Inflammatory macrophage treated with lipopolysaccharide for 4 hours (primary cell): ENCODE data around the gene MYT1.
A peak's percentile ranks its signal among the peaks of the same experiment; 100 is the strongest.
"Not testable (repeated sequence)": the region's sequence is repeated elsewhere in the genome, so short reads cannot be mapped to it uniquely, and the experiment has no call there.

Experiments used
- DNase-seq: peaks from one replicate; pipeline ENCODE4 v3.0.0-alpha.2; 2020

The MYT1 gene

GRCh38 chr20:64280460-64280843 lies 116.2 kb downstream of the MYT1 start:
- no peak for DNase-seq

- no peak for DNase-seq
Measured at GRCh38 chr20:64283646-64284045, 119.4 kb downstream of the MYT1 start.

- peak; percentile 81 for DNase-seq
Measured at GRCh38 chr20:64285579-64286446, 121.6 kb downstream of the MYT1 start.

- DNase-seq: not testable (repeated sequence)
Measured at GRCh38 chr20:64286447-64287263, 122.4 kb downstream of the MYT1 start.

- not testable (repeated sequence) for DNase-seq
Measured at GRCh38 chr20:64287264-64287590, 123.0 kb downstream of the MYT1 start.
